NCI-H524 treated with DMSO at 0.1 percent for 48 hours (cell line): ENCODE results near the gene FSTL4.

Source experiments
- DNase-seq: peaks from one replicate; lab custom pipeline; 2025; lab: John Stamatoyannopoulos, UW

FSTL4 gene

GRCh38 chr5:133612249-133612860 is at the start of gene FSTL4:
Gene FSTL4, minus strand, starts transcription at chr5:133612541.
- no peak for DNase-seq

GRCh38 chr5:133661389-133661788 is 49.0 kb upstream of the FSTL4 start:
- DNase-seq = no peak

GRCh38 chr5:133658327-133658726 is 46.0 kb upstream of the FSTL4 start:
- no peak for DNase-seq

- no peak for DNase-seq
Measured at GRCh38 chr5:133657036-133657435, 44.7 kb upstream of the FSTL4 start.

- DNase-seq = no peak
Measured at GRCh38 chr5:133655966-133656365, 43.6 kb upstream of the FSTL4 start.

- no peak for DNase-seq
Measured at GRCh38 chr5:133653760-133654049, 41.4 kb upstream of the FSTL4 start.

- no peak for DNase-seq
Measured at GRCh38 chr5:133652951-133653759, 40.8 kb upstream of the FSTL4 start.

GRCh38 chr5:133644000-133644865 is 31.9 kb upstream of the FSTL4 start:
- DNase-seq = no peak

- no peak for DNase-seq
Measured at GRCh38 chr5:133643365-133643764, 31.0 kb upstream of the FSTL4 start.

- DNase-seq = no peak
Measured at GRCh38 chr5:133642153-133642722, 29.9 kb upstream of the FSTL4 start.

- DNase-seq = no peak
Measured at GRCh38 chr5:133641683-133642082, 29.3 kb upstream of the FSTL4 start.

- DNase-seq = no peak
Measured at GRCh38 chr5:133639850-133640528, 27.6 kb upstream of the FSTL4 start.

- no peak for DNase-seq
Measured at GRCh38 chr5:133638436-133638835, 26.1 kb upstream of the FSTL4 start.

- no peak for DNase-seq
Measured at GRCh38 chr5:133637206-133637605, 24.9 kb upstream of the FSTL4 start.

- no peak for DNase-seq
Measured at GRCh38 chr5:133635051-133635450, 22.7 kb upstream of the FSTL4 start.

- DNase-seq = no peak
Measured at GRCh38 chr5:133627180-133627579, 14.8 kb upstream of the FSTL4 start.

GRCh38 chr5:133624316-133624715 is 12.0 kb upstream of the FSTL4 start:
- no peak for DNase-seq

- DNase-seq = peak; percentile 69
Measured at GRCh38 chr5:133618141-133618540, 5.8 kb upstream of the FSTL4 start.

GRCh38 chr5:133613743-133614142 is 1.4 kb upstream of the FSTL4 start:
- DNase-seq = no peak

GRCh38 chr5:133613184-133613583 is 843 bp upstream of the FSTL4 start:
- no peak for DNase-seq

GRCh38 chr5:133611357-133612248 is 738 bp downstream of the FSTL4 start:
- DNase-seq = no peak
